IPS-NIHi7 (cell line): Measurements from ENCODE around the gene SH3BGR.

Experiments
- DNase-seq: peaks from one replicate; pipeline ENCODE4 v3.0.0; 2012; ENCODE audit warnings: mixed read lengths; ENCODE audit errors: extremely low spot score

Gene SH3BGR

GRCh38 chr21:39456665-39457064 is 4.9 kb downstream of the SH3BGR start:
- no peak for DNase-seq

GRCh38 chr21:39461419-39461818 is 9.6 kb downstream of the SH3BGR start:
- no peak for DNase-seq

GRCh38 chr21:39463308-39463707 is 11.5 kb downstream of the SH3BGR start:
- no peak for DNase-seq

GRCh38 chr21:39466584-39466983 is 14.8 kb downstream of the SH3BGR start:
- DNase-seq: no peak

- no peak for DNase-seq
Observed at GRCh38 chr21:39467746-39468145, 16.0 kb downstream of the SH3BGR start.

GRCh38 chr21:39468559-39468958 is 16.8 kb downstream of the SH3BGR start:
- no peak for DNase-seq

GRCh38 chr21:39471598-39471997 is 19.8 kb downstream of the SH3BGR start:
- no peak for DNase-seq

GRCh38 chr21:39472786-39473185 is 21.0 kb downstream of the SH3BGR start:
- DNase-seq: no peak

GRCh38 chr21:39474611-39475010 is 22.8 kb downstream of the SH3BGR start:
- no peak for DNase-seq

- DNase-seq: no peak
Observed at GRCh38 chr21:39479164-39479813, 27.5 kb downstream of the SH3BGR start.

- no peak for DNase-seq
Observed at GRCh38 chr21:39479814-39480182, 28.0 kb downstream of the SH3BGR start.

- DNase-seq: no peak
Observed at GRCh38 chr21:39480271-39480670, 28.5 kb downstream of the SH3BGR start.

- no peak for DNase-seq
Observed at GRCh38 chr21:39481886-39482285, 30.1 kb downstream of the SH3BGR start.

- no peak for DNase-seq
Observed at GRCh38 chr21:39483917-39484316, 32.1 kb downstream of the SH3BGR start.

GRCh38 chr21:39484711-39485276 is 33.0 kb downstream of the SH3BGR start:
- DNase-seq: no peak

- no peak for DNase-seq
Observed at GRCh38 chr21:39489380-39489924, 37.7 kb downstream of the SH3BGR start.

GRCh38 chr21:39499156-39499555 is 47.4 kb downstream of the SH3BGR start:
- no peak for DNase-seq

- DNase-seq: no peak
Observed at GRCh38 chr21:39502631-39503030, 50.9 kb downstream of the SH3BGR start.

GRCh38 chr21:39503123-39503762 is 51.5 kb downstream of the SH3BGR start:
- no peak for DNase-seq

GRCh38 chr21:39504230-39504629 is 52.5 kb downstream of the SH3BGR start:
- DNase-seq: no peak

GRCh38 chr21:39510240-39510639 is 58.5 kb downstream of the SH3BGR start:
- DNase-seq: no peak

GRCh38 chr21:39511102-39511501 is 59.3 kb downstream of the SH3BGR start:
- DNase-seq: no peak

- no peak for DNase-seq
Observed at GRCh38 chr21:39513735-39514134, 62.0 kb downstream of the SH3BGR start.
